ENCODE data around the gene SWAP70. TPM values are rescaled to one million over a fixed set of nuclear protein-coding genes. Genes with fewer than 3 reads are reported as not detected.

The SWAP70 gene
- total and polyA plus RNA-seq, 2 of the 13 experiments (the other 11 are each of a cell fraction or from before 2014, with no cell fraction given), result 4.6 to 8.7 TPM

DNA sequence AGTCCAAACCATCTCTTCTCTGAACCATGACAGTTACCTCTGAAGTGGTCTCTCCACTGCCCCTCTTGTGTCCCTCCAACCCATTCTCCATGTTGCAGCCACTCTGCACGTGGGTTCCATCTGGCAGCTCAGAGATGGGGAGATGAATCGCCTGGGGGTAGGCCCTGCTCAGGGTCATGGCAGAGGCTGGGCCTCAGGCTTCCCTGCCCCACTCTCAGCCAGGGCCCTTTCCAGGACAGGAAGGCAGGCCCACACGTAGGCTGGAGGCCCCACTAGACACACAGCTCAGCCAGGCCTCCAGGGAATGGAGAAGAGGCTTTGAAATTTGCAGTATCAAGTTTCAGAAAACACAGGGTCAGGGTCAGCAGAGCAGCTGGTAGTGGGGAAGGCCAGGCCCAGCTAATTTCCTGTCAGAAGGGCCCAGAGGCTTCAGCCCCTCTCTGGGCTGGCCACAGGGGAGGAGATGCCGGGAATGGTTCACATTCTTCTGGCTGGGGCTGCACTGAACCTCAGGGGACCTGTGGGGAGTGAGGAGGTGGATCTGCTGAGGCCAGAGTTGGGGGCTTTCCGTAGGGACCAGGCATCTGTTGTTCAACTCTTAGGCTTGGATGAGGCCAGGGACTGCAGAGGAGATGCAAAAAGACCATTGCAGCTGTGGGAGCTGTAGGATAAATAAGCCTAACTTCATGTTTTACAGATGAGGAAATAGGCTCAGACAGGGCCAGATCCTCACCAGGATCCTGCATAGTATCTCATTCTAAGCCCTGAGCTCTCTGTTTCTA, 101.6 kb downstream of the SWAP70 start (continued):
- TF ChIP-seq, protein P1, sequence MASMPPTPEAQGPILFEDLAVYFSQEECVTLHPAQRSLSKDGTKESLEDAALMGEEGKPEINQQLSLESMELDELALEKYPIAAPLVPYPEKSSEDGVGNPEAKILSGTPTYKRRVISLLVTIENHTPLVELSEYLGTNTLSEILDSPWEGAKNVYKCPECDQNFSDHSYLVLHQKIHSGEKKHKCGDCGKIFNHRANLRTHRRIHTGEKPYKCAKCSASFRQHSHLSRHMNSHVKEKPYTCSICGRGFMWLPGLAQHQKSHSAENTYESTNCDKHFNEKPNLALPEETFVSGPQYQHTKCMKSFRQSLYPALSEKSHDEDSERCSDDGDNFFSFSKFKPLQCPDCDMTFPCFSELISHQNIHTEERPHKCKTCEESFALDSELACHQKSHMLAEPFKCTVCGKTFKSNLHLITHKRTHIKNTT (CRISPR knock-in tag; IDR thresholded peaks at IDR 0.05), result no peak
- TF ChIP-seq ZNF644 (CRISPR knock-in tag; IDR thresholded peaks at IDR 0.05; ENCODE audit: low read depth), result peak; percentile 87
- TF ChIP-seq, protein P2, sequence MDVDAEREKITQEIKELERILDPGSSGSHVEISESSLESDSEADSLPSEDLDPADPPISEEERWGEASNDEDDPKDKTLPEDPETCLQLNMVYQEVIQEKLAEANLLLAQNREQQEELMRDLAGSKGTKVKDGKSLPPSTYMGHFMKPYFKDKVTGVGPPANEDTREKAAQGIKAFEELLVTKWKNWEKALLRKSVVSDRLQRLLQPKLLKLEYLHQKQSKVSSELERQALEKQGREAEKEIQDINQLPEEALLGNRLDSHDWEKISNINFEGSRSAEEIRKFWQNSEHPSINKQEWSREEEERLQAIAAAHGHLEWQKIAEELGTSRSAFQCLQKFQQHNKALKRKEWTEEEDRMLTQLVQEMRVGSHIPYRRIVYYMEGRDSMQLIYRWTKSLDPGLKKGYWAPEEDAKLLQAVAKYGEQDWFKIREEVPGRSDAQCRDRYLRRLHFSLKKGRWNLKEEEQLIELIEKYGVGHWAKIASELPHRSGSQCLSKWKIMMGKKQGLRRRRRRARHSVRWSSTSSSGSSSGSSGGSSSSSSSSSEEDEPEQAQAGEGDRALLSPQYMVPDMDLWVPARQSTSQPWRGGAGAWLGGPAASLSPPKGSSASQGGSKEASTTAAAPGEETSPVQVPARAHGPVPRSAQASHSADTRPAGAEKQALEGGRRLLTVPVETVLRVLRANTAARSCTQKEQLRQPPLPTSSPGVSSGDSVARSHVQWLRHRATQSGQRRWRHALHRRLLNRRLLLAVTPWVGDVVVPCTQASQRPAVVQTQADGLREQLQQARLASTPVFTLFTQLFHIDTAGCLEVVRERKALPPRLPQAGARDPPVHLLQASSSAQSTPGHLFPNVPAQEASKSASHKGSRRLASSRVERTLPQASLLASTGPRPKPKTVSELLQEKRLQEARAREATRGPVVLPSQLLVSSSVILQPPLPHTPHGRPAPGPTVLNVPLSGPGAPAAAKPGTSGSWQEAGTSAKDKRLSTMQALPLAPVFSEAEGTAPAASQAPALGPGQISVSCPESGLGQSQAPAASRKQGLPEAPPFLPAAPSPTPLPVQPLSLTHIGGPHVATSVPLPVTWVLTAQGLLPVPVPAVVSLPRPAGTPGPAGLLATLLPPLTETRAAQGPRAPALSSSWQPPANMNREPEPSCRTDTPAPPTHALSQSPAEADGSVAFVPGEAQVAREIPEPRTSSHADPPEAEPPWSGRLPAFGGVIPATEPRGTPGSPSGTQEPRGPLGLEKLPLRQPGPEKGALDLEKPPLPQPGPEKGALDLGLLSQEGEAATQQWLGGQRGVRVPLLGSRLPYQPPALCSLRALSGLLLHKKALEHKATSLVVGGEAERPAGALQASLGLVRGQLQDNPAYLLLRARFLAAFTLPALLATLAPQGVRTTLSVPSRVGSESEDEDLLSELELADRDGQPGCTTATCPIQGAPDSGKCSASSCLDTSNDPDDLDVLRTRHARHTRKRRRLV (CRISPR knock-in tag; IDR thresholded peaks at IDR 0.05), result no peak
- TF ChIP-seq ZNF251 (CRISPR knock-in tag; IDR thresholded peaks at IDR 0.05), result no peak
- no peak for TF ChIP-seq PRMT3 (CRISPR knock-in tag; IDR thresholded peaks at IDR 0.05; ENCODE audit: borderline replicate concordance, low read depth)
- no peak for TF ChIP-seq SP1 (IDR thresholded peaks at IDR 0.05)
- TF ChIP-seq SP1 (CRISPR knock-in tag; IDR thresholded peaks at IDR 0.05), result no peak
- TF ChIP-seq STAT5B (CRISPR knock-in tag; IDR thresholded peaks at IDR 0.05), result no peak
- no peak for TF ChIP-seq ZNF75D (CRISPR knock-in tag; IDR thresholded peaks at IDR 0.05; ENCODE audit: borderline replicate concordance)
- no peak for TF ChIP-seq MAFF (IDR thresholded peaks at IDR 0.05; ENCODE audit: low read depth, low read length)
- no peak for TF ChIP-seq IKZF1 (IDR thresholded peaks at IDR 0.05)
- TF ChIP-seq XRCC5 (optimal IDR thresholded peaks at IDR 0.05; ENCODE audit: low read length), result peak; percentile 52
- TF ChIP-seq JUNB (CRISPR knock-in tag; IDR thresholded peaks at IDR 0.05; ENCODE audit: borderline replicate concordance), result no peak
- peak; percentile 84 for TF ChIP-seq PITX1 (CRISPR knock-in tag; IDR thresholded peaks at IDR 0.05)
- peak; percentile 69; the same call in 1 of the 2 replicates for TF ChIP-seq SP5 (CRISPR knock-in tag; IDR thresholded peaks at IDR 0.05; ENCODE audit: borderline replicate concordance, low read depth)
- TF ChIP-seq ATRX (CRISPR knock-in tag; IDR thresholded peaks at IDR 0.05; ENCODE audit: borderline replicate concordance), result no peak
- TF ChIP-seq JUN (CRISPR knock-in tag; IDR thresholded peaks at IDR 0.05), result peak; percentile 55; the same call in 1 of the 2 replicates
- TF ChIP-seq AHR (CRISPR knock-in tag; IDR thresholded peaks at IDR 0.05), result no peak
- no peak for TF ChIP-seq HMGA1 (CRISPR knock-in tag; conservative IDR thresholded peaks at IDR 0.05)
- TF ChIP-seq, protein P3, sequence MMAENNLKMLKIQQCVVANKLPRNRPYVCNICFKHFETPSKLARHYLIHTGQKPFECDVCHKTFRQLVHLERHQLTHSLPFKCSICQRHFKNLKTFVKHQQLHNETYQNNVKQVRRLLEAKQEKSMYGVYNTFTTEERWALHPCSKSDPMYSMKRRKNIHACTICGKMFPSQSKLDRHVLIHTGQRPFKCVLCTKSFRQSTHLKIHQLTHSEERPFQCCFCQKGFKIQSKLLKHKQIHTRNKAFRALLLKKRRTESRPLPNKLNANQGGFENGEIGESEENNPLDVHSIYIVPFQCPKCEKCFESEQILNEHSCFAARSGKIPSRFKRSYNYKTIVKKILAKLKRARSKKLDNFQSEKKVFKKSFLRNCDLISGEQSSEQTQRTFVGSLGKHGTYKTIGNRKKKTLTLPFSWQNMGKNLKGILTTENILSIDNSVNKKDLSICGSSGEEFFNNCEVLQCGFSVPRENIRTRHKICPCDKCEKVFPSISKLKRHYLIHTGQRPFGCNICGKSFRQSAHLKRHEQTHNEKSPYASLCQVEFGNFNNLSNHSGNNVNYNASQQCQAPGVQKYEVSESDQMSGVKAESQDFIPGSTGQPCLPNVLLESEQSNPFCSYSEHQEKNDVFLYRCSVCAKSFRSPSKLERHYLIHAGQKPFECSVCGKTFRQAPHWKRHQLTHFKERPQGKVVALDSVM (CRISPR knock-in tag; IDR thresholded peaks at IDR 0.05), result peak; percentile 95
